Keratinocyte (primary cell): ENCODE data around the gene MOG. TPM values are rescaled to one million over a fixed set of nuclear protein-coding genes. Genes with fewer than 3 reads are reported as not detected.

ENCODE experiments used
- DNase-seq: peaks from one replicate; pipeline ENCODE4 v3.0.0-alpha.2; 2011; ENCODE audit warnings: low read depth, missing footprints, low spot score
- FAIRE-seq: peaks from 2 replicates; lab custom pipeline; 2011; peaks lifted over from hg19 to GRCh38; lab: Jason Lieb, UNC
- H2AFZ ChIP-seq: 2 replicates; pipeline ENCODE4 v1.6.0; 2012; ENCODE audit warnings: low read length, control low read depth, inconsistent platforms; ENCODE audit not compliant: control insufficient read depth
- H3K27ac ChIP-seq: 2 replicates; pipeline ENCODE4 v1.5.1; 2011; ENCODE audit warnings: low read length; ENCODE audit not compliant: control insufficient read depth, insufficient read depth
- H3K27me3 ChIP-seq: 3 replicates; pipeline ENCODE4 v1.6.0; 2011; ENCODE audit warnings: low read length; ENCODE audit not compliant: control insufficient read depth, insufficient read depth; ENCODE audit errors: extremely low read depth
- H3K36me3 ChIP-seq, 2 experiments: 2 replicates in 1 of 2; 3 replicates in 1 of 2; pipeline ENCODE4 v1.5.1; 2011; ENCODE audit warnings: low read length in 2 of 2, mild to moderate bottlenecking in 1 of 2; ENCODE audit not compliant: control insufficient read depth in 2 of 2, insufficient read depth in 2 of 2; ENCODE audit errors: extremely low read depth in 1 of 2
- H3K4me1 ChIP-seq: 3 replicates; pipeline ENCODE4 v1.5.1; 2011; ENCODE audit warnings: low read length; ENCODE audit not compliant: control insufficient read depth, insufficient read depth; ENCODE audit errors: extremely low read depth
- H3K4me2 ChIP-seq: 3 replicates; pipeline ENCODE4 v1.6.0; 2011; ENCODE audit warnings: low read depth, low read length; ENCODE audit not compliant: control insufficient read depth, insufficient read depth; ENCODE audit errors: extremely low read depth
- H3K4me3 ChIP-seq, 3 experiments: fragments of 200-600 bp in 1 of 3; sonication (generic) in 1 of 3; 2 replicates in 2 of 3; 3 replicates in 1 of 3; pipeline ENCODE4 v1.5.1; 2011 to 2016; ENCODE audit warnings: low read length in 3 of 3, mild to moderate bottlenecking in 3 of 3, control low read depth in 2 of 3, inconsistent platforms in 1 of 3, low read depth in 1 of 3, mixed read lengths in 1 of 3, mixed run types in 1 of 3, moderate library complexity in 1 of 3; ENCODE audit not compliant: control insufficient read depth in 2 of 3, insufficient read depth in 2 of 3; ENCODE audit errors: extremely low read depth in 1 of 3
- H3K79me2 ChIP-seq: 2 replicates; pipeline ENCODE4 v1.6.0; 2012; ENCODE audit warnings: low read length; ENCODE audit not compliant: control insufficient read depth, insufficient read depth
- H3K9ac ChIP-seq: 3 replicates; pipeline ENCODE4 v1.6.0; 2011; ENCODE audit warnings: low read length; ENCODE audit not compliant: control insufficient read depth, insufficient read depth; ENCODE audit errors: extremely low read depth
- H3K9me1 ChIP-seq: 3 replicates; pipeline ENCODE4 v1.6.0; 2011; ENCODE audit warnings: low read length; ENCODE audit not compliant: control insufficient read depth, insufficient read depth; ENCODE audit errors: extremely low read depth
- H3K9me3 ChIP-seq: 2 replicates; pipeline ENCODE4 v1.5.1; 2012; ENCODE audit warnings: low read depth, low read length; ENCODE audit not compliant: control insufficient read depth
- H4K20me1 ChIP-seq: 3 replicates; pipeline ENCODE4 v1.6.0; 2011; ENCODE audit warnings: low read length; ENCODE audit not compliant: control insufficient read depth, insufficient read depth; ENCODE audit errors: extremely low read depth
- CTCF ChIP-seq, 3 experiments: IDR thresholded peaks in 1 of 3; conservative IDR thresholded peaks in 1 of 3; optimal IDR thresholded peaks in 1 of 3; 2 replicates in 2 of 3; 3 replicates in 1 of 3; pipeline versions ENCODE3 to v1.5.1; 2011; ENCODE audit warnings: low read length in 3 of 3, mild to moderate bottlenecking in 3 of 3, moderate library complexity in 2 of 3, control low read depth in 1 of 3, inconsistent platforms in 1 of 3; ENCODE audit not compliant: insufficient read depth in 2 of 3; ENCODE audit errors: extremely low read depth in 1 of 3
- EZH2 ChIP-seq: IDR thresholded peaks from one replicate; pipeline ENCODE4 v1.6.1; 2012; ENCODE audit warnings: inconsistent platforms, mild to moderate bottlenecking, low read length, moderate library complexity
- dilution Hi-C: fragments of 300-500 bp; cut with MboI; formaldehyde crosslinking; loops from one replicate; pipeline ENCODE4 v1.7.0; 2020; ENCODE audit warnings: low sequenced_read_pairs; ENCODE audit not compliant: extremely low pct_ligation_motif_present
- polyA plus RNA-seq, 5 experiments: library from polyadenylated mRNA; depleted of rRNA in 3 of 5; stranded (reverse) in 3 of 5; stranded (forward) in 1 of 5; unstranded in 1 of 5; fragments of >200 nt; gene quantifications; 1 replicate in 1 of 5; 2 replicates in 3 of 5; 3 replicates in 1 of 5; pipeline versions ENCODE4 v1.2.1 to v1.2.3, GENCODE V29; 2011 to 2012; ENCODE audit warnings: missing spikeins in 2 of 5, low read depth in 1 of 5, low replicate concordance in 1 of 5

MOG gene
- polyA plus RNA-seq, 1 donor (not counting 4 experiments of a cell fraction or from before 2014, with no cell fraction given): not detected

GRCh38 chr6:29674008-29674407 is 17.1 kb downstream of the MOG start:
- H3K27me3 ChIP-seq: no peaks in the 10 kb centered on the region
- H3K9me1 ChIP-seq: no peaks in the 10 kb centered on the region
- H3K79me2 ChIP-seq: peaks cover 5% of the 10 kb centered on the region
- dilution Hi-C loops: no loop called here
- H4K20me1 ChIP-seq: no peaks in the 10 kb centered on the region
- H3K4me3 ChIP-seq: no peak overlapping the region
- H3K36me3 ChIP-seq: peaks cover 0 to 3% of the 10 kb centered on the region in 2 experiments
- FAIRE-seq: no peak
- no peak overlapping the region for H3K4me2 ChIP-seq
- no peak overlapping the region for H3K9ac ChIP-seq
- DNase-seq: no peak
- H3K27ac ChIP-seq: no peak overlapping the region
- no peak overlapping the region for H2AFZ ChIP-seq
- TF ChIP-seq CTCF (optimal IDR thresholded peaks at IDR 0.05 in 1 of 3, IDR thresholded peaks at IDR 0.05 in 1 of 3, conservative IDR thresholded peaks at IDR 0.05 in 1 of 3; ENCODE audit: extremely low read depth in 1 of 3, insufficient read depth in 2 of 3, low read length in 3 of 3) (no peak), EZH2 (no peak)
- peaks cover 37% of the 10 kb centered on the region for H3K4me1 ChIP-seq
- H3K9me3 ChIP-seq: no peaks in the 10 kb centered on the region

DNA sequence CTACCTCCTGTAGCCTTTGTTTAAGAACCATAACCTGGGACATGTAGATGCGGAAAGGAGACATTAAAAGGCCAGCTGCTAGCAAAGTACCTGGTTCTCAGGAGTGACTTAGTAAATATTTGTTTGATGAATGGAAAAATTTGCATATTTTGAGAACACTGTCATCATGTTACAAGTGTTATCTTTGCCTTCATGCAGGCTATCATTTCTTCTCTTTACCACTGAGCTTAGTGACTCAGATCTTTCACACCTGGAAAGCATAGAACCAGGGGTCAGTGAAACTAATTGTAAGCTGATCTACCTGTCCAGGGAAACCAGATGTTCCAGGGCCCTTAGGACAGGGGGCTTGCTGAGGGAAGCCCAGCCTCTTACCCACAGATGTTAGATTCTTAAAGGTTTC is 18.7 kb downstream of the MOG start:
- FAIRE-seq (peak; percentile 91), DNase-seq (no peak)
- Histone ChIP-seq H3K4me2 (peak overlapping the region; percentile 25), H3K9me3 (peaks cover 3% of the 10 kb centered on the region), H3K79me2 (peaks cover 5% of the 10 kb centered on the region), H3K4me1 (peaks cover 48% of the 10 kb centered on the region), H3K27ac (peak overlapping the region; percentile 67), H4K20me1 (no peaks in the 10 kb centered on the region), H3K4me3 (peak overlapping the region in 2 of 3 experiments; percentile 8 to 25), H3K9me1 (no peaks in the 10 kb centered on the region), H3K9ac (peak overlapping the region; percentile 28), H2AFZ (no peak overlapping the region), H3K36me3 (peaks cover 0 to 2% of the 10 kb centered on the region in 2 experiments), H3K27me3 (no peaks in the 10 kb centered on the region)
- TF ChIP-seq EZH2 (no peak), CTCF (optimal IDR thresholded peaks at IDR 0.05 in 1 of 3, IDR thresholded peaks at IDR 0.05 in 1 of 3, conservative IDR thresholded peaks at IDR 0.05 in 1 of 3; ENCODE audit: extremely low read depth in 1 of 3, insufficient read depth in 2 of 3, low read length in 3 of 3) (no peak)
- dilution Hi-C loops: no loop called here
